Fibroblast of peridontal ligament (primary cell): Measurements from ENCODE around the gene AGAP9.
"Not testable (repeated sequence)": the region's sequence is repeated elsewhere in the genome, so short reads cannot be mapped to it uniquely, and the experiment has no call there.

Experiments
- DNase-seq: peaks from one replicate; pipeline ENCODE4 v3.0.0-alpha.2; 2010; ENCODE audit errors: extremely low read depth

The AGAP9 gene

GRCh38 chr10:47457528-47457820 lies 66.0 kb downstream of the AGAP9 start:
- DNase-seq = no peak

DNA sequence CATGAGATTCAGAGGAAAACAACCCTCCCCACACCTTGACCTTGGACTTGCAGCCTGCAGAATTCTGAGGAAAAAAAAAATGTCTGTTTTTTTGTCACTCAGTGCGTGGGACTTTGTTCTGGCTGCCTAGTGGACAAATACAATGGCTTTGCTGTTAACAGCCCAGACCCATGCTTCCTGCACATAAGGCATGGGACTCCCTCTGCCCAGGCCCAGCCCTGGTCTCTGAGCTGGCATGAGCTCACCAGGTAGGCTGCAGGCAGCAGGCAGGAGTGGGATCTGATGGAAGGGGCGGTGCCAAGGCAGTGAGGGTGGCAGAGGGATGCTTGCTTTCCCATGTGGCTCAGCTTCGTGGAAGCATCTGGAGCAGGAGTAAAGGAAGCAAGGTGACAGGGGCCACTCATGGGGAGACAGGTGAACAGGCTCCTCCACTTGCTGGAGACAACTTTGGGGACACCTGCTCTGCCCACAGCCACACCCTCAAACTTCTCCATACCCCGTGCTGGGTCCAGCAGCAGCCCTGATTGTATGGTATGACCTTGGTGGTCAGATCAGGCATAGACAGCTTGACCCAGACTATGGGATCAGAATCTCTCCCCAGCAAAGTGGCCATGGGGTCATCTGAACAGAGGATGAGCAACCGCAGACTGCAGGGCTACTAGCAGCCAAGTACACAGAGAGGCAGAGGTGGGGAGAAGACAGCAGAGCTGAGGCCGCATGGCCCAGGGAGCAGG lies 66.5 kb downstream of the AGAP9 start:
- no peak for DNase-seq

- no peak for DNase-seq
Measured at GRCh38 chr10:47456079-47456785, 67.2 kb downstream of the AGAP9 start.

DNA sequence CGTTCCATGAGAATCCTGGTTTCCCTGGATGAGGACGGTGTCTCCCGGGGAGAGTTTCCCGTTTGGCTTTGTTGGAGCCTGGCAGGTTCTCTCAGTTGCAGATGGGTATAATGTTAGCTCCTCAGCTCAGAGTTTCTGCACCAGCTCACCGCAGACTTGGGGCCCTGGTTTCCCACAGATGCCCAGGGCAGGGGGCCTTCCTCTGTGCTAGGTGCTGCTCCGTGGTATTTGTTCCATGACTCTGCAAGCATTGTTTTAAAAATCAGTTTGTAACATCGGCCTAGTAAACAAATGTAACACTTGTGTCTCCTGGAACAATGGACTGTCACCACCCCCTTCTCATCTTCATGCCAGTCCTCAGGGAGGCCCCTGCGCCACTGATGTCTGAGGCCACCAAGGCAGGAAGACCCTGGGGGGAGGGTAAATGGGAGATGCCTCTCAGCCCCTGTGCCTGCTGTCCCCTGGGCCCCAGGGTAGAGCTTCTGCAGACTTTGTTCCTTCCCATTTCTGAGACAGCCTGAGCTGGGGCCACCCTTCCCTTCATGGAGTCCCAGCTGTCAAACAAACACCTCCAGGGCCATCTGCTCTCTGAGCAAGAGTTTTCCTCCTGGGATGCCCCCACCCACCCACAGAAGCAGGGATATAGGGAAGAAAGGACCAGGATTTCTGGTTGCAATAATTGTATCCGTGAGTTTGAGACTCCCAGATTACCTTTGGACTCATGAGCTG lies 67.9 kb downstream of the AGAP9 start:
- DNase-seq = not testable (repeated sequence)

- DNase-seq = no peak
Measured at GRCh38 chr10:47454780-47455058, 68.7 kb downstream of the AGAP9 start.

GRCh38 chr10:47454008-47454779 lies 69.2 kb downstream of the AGAP9 start:
- DNase-seq = no peak

DNA sequence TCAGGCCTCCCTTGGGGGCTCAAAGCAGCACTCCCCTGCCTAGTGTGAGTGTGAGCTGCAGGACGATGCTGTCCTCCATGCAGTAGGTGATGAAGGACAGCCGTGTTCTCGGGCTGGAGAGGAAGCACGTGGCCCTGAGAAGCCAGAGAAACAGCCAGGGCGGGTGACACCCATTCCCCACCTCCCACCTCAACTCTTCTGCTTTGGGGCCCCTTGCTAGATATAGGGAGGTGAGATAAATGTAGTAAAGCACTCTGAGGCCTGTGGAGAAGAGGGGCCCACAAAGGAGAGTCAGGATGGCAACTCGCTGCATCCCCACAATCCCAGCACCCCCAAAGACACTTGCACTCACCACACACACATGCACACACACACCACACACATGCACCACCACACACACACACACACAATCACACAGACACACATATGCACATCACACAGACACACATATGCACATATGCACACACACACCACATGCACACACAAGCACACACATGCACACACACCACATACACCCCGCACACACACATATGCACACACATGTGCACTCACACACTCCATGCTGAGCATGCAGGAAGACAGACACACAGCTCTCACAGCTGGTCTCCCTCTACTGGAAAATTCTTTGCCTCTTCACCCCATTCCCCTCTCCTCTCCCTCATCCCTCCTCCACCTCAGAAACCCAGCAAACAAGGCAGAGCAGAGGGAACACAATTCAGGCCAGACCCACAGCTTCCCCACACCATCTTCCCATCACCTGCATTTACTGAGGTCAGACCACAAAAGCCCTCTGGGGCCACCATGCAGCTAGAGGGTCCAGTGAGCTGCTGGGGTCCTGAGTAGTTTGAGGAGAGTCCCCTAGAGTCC lies 70.1 kb downstream of the AGAP9 start:
- DNase-seq = no peak

- DNase-seq = no peak
Measured at GRCh38 chr10:47452495-47453140, 70.8 kb downstream of the AGAP9 start.

DNA sequence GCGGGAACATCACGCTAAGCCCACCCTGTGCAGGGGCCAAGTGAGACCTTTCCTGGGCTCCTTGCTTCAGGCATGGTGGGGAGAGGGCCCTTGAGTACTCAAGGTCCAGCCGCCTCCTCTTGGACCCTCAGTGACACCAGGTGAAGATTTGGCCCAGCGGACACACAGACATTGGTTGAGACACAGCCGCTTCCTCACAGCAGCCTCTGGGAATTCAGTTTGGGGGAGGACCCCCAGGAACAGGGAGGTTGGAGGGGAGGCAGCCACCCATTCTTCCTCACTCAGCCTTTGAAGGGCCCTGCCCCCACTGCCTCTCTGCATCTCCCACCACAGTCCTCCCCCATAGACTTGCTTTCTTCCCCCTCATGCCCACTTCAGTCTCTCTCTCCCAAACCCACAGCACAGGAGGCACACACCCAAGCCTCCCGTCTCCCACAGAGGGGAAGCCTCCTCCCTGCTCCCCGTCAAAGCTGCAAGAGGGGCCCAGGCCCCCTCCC lies 71.4 kb downstream of the AGAP9 start:
- no peak for DNase-seq
